H1 (cell line): ENCODE data around the gene MGAT5. TPM values are rescaled to one million over a fixed set of nuclear protein-coding genes. Genes with fewer than 3 reads are reported as not detected.

Source experiments
- CTCF ChIA-PET: fragments of 300-600 bp; sonication (Branson Sonifier 250); formaldehyde crosslinking; loops from one replicate; lab custom pipeline; 2021; ENCODE audit not compliant: partially characterized antibody; lab: Charles Lee
- POLR2A ChIA-PET: fragments of 300-600 bp; sonication (Branson Sonifier 250); formaldehyde crosslinking; loops from one replicate; lab custom pipeline; 2021; ENCODE audit warnings: inconsistent platforms; ENCODE audit not compliant: partially characterized antibody; lab: Charles Lee
- DNase-seq, 2 experiments: peaks; one replicate each; pipeline versions ENCODE4 v3.0.0 to v3.0.0-alpha.2; 2010 to 2022; ENCODE audit warnings: low spot score in 2 of 2, low read depth in 1 of 2, mixed read lengths in 1 of 2
- FAIRE-seq: peaks from 2 replicates; lab custom pipeline; 2011; peaks lifted over from hg19 to GRCh38; lab: Jason Lieb, UNC
- H2AFZ ChIP-seq: 2 replicates; pipeline ENCODE4 v1.8.1; 2012; ENCODE audit warnings: low read length, inconsistent platforms
- H2AK5ac ChIP-seq: 2 replicates; pipeline ENCODE4 v1.6.1; 2013; ENCODE audit warnings: low read depth, low read length
- H2BK120ac ChIP-seq: replicated peaks from 2 replicates; pipeline ENCODE3; 2013; ENCODE audit warnings: low read depth, low read length, inconsistent platforms
- H2BK12ac ChIP-seq: 2 replicates; pipeline ENCODE4 v1.6.1; 2013; ENCODE audit warnings: low read depth, low read length
- H2BK15ac ChIP-seq: 2 replicates; pipeline ENCODE4 v1.6.1; 2013; ENCODE audit warnings: low read length
- H2BK20ac ChIP-seq: 2 replicates; pipeline ENCODE4 v1.6.1; 2013; ENCODE audit warnings: low read length
- H2BK5ac ChIP-seq: 2 replicates; pipeline ENCODE4 v1.6.1; 2013; ENCODE audit warnings: low read depth, low read length
- H3K14ac ChIP-seq: 2 replicates; pipeline ENCODE4 v1.6.1; 2013; ENCODE audit warnings: inconsistent platforms; ENCODE audit not compliant: insufficient read length
- H3K18ac ChIP-seq: 2 replicates; pipeline ENCODE4 v1.6.1; 2013; ENCODE audit warnings: low read length; ENCODE audit errors: extremely low read depth
- H3K23ac ChIP-seq: 2 replicates; pipeline ENCODE4 v1.6.1; 2013; ENCODE audit warnings: inconsistent platforms; ENCODE audit not compliant: insufficient read length
- H3K23me2 ChIP-seq: 2 replicates; pipeline ENCODE4 v1.6.1; 2013; ENCODE audit warnings: low read depth, low read length
- H3K27ac ChIP-seq: 2 replicates; pipeline ENCODE4 v1.6.1; 2011; ENCODE audit warnings: low read depth, low read length, inconsistent platforms
- H3K27me3 ChIP-seq, 4 experiments: replicated peaks in 1 of 4; 1 replicate in 1 of 4; 2 replicates in 3 of 4; pipeline versions ENCODE4 v1.6.1 to v1.8.1; 2011 to 2013; ENCODE audit warnings: low read length in 3 of 4, mild to moderate bottlenecking in 3 of 4, inconsistent platforms in 2 of 4, mixed read lengths in 2 of 4, moderate library complexity in 1 of 4; ENCODE audit not compliant: control insufficient read depth in 3 of 4, insufficient read depth in 3 of 4; ENCODE audit errors: extremely low read depth in 1 of 4
- H3K36me3 ChIP-seq, 4 experiments: 2 replicates each; pipeline versions ENCODE4 v1.6.1 to v1.8.1; 2011 to 2013; ENCODE audit warnings: mild to moderate bottlenecking in 4 of 4, low read length in 3 of 4, moderate library complexity in 2 of 4, control low read depth in 1 of 4, inconsistent platforms in 1 of 4; ENCODE audit not compliant: insufficient read depth in 4 of 4, control insufficient read depth in 2 of 4
- H3K4ac ChIP-seq: replicated peaks from 2 replicates; pipeline ENCODE3; 2013; ENCODE audit warnings: low read length, low read depth, mixed read lengths, inconsistent platforms; ENCODE audit not compliant: insufficient read length
- H3K4me1 ChIP-seq, 4 experiments: replicated peaks in 1 of 4; 1 replicate in 1 of 4; 2 replicates in 3 of 4; pipeline versions ENCODE4 v1.6.1 to v1.8.1; 2011 to 2013; ENCODE audit warnings: low read length in 3 of 4, inconsistent platforms in 2 of 4, mixed read lengths in 1 of 4; ENCODE audit not compliant: insufficient read depth in 4 of 4, control insufficient read depth in 3 of 4
- H3K4me2 ChIP-seq, 2 experiments: 2 replicates each; pipeline versions ENCODE4 v1.6.1 to v1.8.1; 2011 to 2013; ENCODE audit warnings: low read depth in 2 of 2, low read length in 2 of 2, control low read depth in 1 of 2, inconsistent platforms in 1 of 2, mild to moderate bottlenecking in 1 of 2; ENCODE audit not compliant: insufficient read depth in 1 of 2
- H3K4me3 ChIP-seq, 4 experiments: fragments of 200-600, 300-600 bp in 1 of 4; sonication (generic), shearing (Covaris generic), sonication (Bioruptor Twin) in 1 of 4; 2 replicates each; pipeline versions ENCODE4 v1.5.1 to v1.8.1; 2011 to 2016; ENCODE audit warnings: low read length in 4 of 4, low read depth in 3 of 4, control low read depth in 2 of 4, inconsistent platforms in 2 of 4, mild to moderate bottlenecking in 2 of 4, mixed read lengths in 1 of 4, moderate library complexity in 1 of 4; ENCODE audit not compliant: insufficient read depth in 2 of 4; ENCODE audit errors: extremely low read depth in 1 of 4
- H3K56ac ChIP-seq: replicated peaks from 2 replicates; pipeline ENCODE3; 2013; ENCODE audit warnings: low read depth, mild to moderate bottlenecking, mixed read lengths, low read length, inconsistent platforms; ENCODE audit not compliant: insufficient read length
- H3K79me1 ChIP-seq: 2 replicates; pipeline ENCODE4 v1.6.1; 2013; ENCODE audit warnings: low read depth, low read length, control low read depth
- H3K79me2 ChIP-seq, 2 experiments: 2 replicates each; pipeline versions ENCODE4 v1.6.1 to v1.8.1; 2012 to 2013; ENCODE audit warnings: low read length in 2 of 2, mild to moderate bottlenecking in 2 of 2, inconsistent platforms in 1 of 2; ENCODE audit not compliant: insufficient read depth in 2 of 2, control insufficient read depth in 1 of 2
- H3K9ac ChIP-seq, 4 experiments: replicated peaks in 1 of 4; 1 replicate in 1 of 4; 2 replicates in 3 of 4; pipeline versions ENCODE4 v1.6.1 to v1.8.1; 2011 to 2013; ENCODE audit warnings: low read depth in 3 of 4, low read length in 3 of 4, control low read depth in 2 of 4, mild to moderate bottlenecking in 2 of 4, moderate library complexity in 2 of 4, inconsistent platforms in 1 of 4; ENCODE audit errors: extremely low read depth in 1 of 4
- H3K9me3 ChIP-seq, 2 experiments: 2 replicates each; pipeline versions ENCODE4 v1.6.1 to v1.8.1; 2012 to 2013; ENCODE audit warnings: mild to moderate bottlenecking in 2 of 2, moderate library complexity in 2 of 2, control low read depth in 1 of 2, inconsistent platforms in 1 of 2, low read depth in 1 of 2, low read length in 1 of 2, mixed read lengths in 1 of 2; ENCODE audit not compliant: insufficient read depth in 2 of 2
- H4K20me1 ChIP-seq, 2 experiments: replicated peaks in 1 of 2; 2 replicates each; pipeline versions ENCODE3 to v1.8.1; 2011 to 2013; ENCODE audit warnings: inconsistent platforms in 2 of 2, low read length in 2 of 2, mild to moderate bottlenecking in 1 of 2; ENCODE audit not compliant: insufficient read depth in 2 of 2, control insufficient read depth in 1 of 2
- H4K5ac ChIP-seq: 2 replicates; pipeline ENCODE4 v1.6.1; 2013; ENCODE audit warnings: low read length, low read depth, mixed read lengths, inconsistent platforms; ENCODE audit not compliant: insufficient read length
- H4K8ac ChIP-seq: 2 replicates; pipeline ENCODE4 v1.8.0; 2013; ENCODE audit warnings: mild to moderate bottlenecking, moderate library complexity, low read length, inconsistent platforms; ENCODE audit not compliant: insufficient read depth; ENCODE audit errors: extremely low read depth
- H4K91ac ChIP-seq: replicated peaks from 2 replicates; pipeline ENCODE3; 2013; ENCODE audit warnings: low read length, mixed read lengths, inconsistent platforms; ENCODE audit not compliant: insufficient read length
- BRCA1 ChIP-seq: IDR thresholded peaks from 2 replicates; pipeline ENCODE4 v1.6.1; 2012; ENCODE audit warnings: low read depth, low read length, improper control_type of control experiment
- GTF2F1 ChIP-seq: IDR thresholded peaks from 2 replicates; pipeline ENCODE4 v1.6.1; 2012; ENCODE audit warnings: low read depth, low read length, improper control_type of control experiment, borderline replicate concordance
- HDAC6 ChIP-seq: IDR thresholded peaks from one replicate; pipeline ENCODE4 v1.7.1; 2012; ENCODE audit warnings: low read depth, mild to moderate bottlenecking, inconsistent platforms, low read length, moderate library complexity
- JUN ChIP-seq: IDR thresholded peaks from 2 replicates; pipeline ENCODE4 v1.6.1; 2011; ENCODE audit warnings: low read depth, mild to moderate bottlenecking, improper control_type of control experiment, low read length
- KDM5A ChIP-seq: fragments of 200-600 bp; IDR thresholded peaks from 2 replicates; pipeline ENCODE4 v1.7.1; 2012; ENCODE audit warnings: mild to moderate bottlenecking, low read length, inconsistent platforms, mixed read lengths
- MAX ChIP-seq: IDR thresholded peaks from 2 replicates; pipeline ENCODE4 v1.6.1; 2012; ENCODE audit warnings: inconsistent platforms
- PHF8 ChIP-seq: fragments of 200-600 bp; sonication (generic); conservative IDR thresholded peaks from 2 replicates; pipeline ENCODE4 v1.7.1; 2012; ENCODE audit warnings: low read depth, mild to moderate bottlenecking, inconsistent platforms, low read length, moderate library complexity
- POU5F1 ChIP-seq: IDR thresholded peaks from 2 replicates; pipeline ENCODE4 v1.6.1; 2011; ENCODE audit warnings: low read depth, mild to moderate bottlenecking, low read length, moderate library complexity
- RBBP5 ChIP-seq: IDR thresholded peaks from 2 replicates; pipeline ENCODE4 v1.7.1; 2012; ENCODE audit warnings: low read depth, mild to moderate bottlenecking, inconsistent platforms, low read length, moderate library complexity, borderline replicate concordance
- RXRA ChIP-seq: IDR thresholded peaks from 2 replicates; pipeline ENCODE4 v1.6.1; 2011; ENCODE audit warnings: low read depth, mild to moderate bottlenecking, low read length, moderate library complexity; ENCODE audit not compliant: insufficient read depth
- SAP30 ChIP-seq: fragments of 300-600 bp; sonication (generic); IDR thresholded peaks from 2 replicates; pipeline ENCODE4 v1.7.1; 2012; ENCODE audit warnings: low read length, moderate library complexity, mild to moderate bottlenecking, inconsistent platforms; ENCODE audit not compliant: insufficient read depth, insufficient replicate concordance
- TAF7 ChIP-seq: optimal IDR thresholded peaks from 2 replicates; pipeline ENCODE3; 2011; ENCODE audit warnings: low read depth, mild to moderate bottlenecking, inconsistent platforms, low read length, moderate library complexity, borderline replicate concordance
- TCF12 ChIP-seq: IDR thresholded peaks from 2 replicates; pipeline ENCODE4 v1.6.1; 2011; ENCODE audit warnings: low read depth, mild to moderate bottlenecking, low read length
- WGBS, 2 experiments: shearing (Covaris generic) in 1 of 2; methylation state at CpG; one replicate each; pipeline versions ENCODE4 v1.1.6 to v1.1.7; 2013 to 2015; ENCODE audit warnings: low lambda C conversion rate in 2 of 2, mixed read lengths in 2 of 2, inconsistent platforms in 1 of 2, low coverage in 1 of 2, missing lambda C conversion rate in 1 of 2; ENCODE audit not compliant: insufficient replicate concordance in 2 of 2, insufficient coverage in 1 of 2, insufficient read length in 1 of 2; ENCODE audit errors: extremely low coverage in 1 of 2, missing lambda C conversion rate in 1 of 2; 5-methylcytosine and 5-hydroxymethylcytosine counted together
- polyA plus RNA-seq, 7 experiments: library from polyadenylated mRNA; depleted of rRNA in 3 of 7; stranded (reverse) in 5 of 7; unstranded in 2 of 7; fragments of >200 nt in 5 of 7; fragments of 200-250 nt in 2 of 7; gene quantifications; 1 replicate in 5 of 7; 2 replicates in 1 of 7; 4 replicates in 1 of 7; pipeline versions ENCODE4 v1.2.1 to v1.2.3, GENCODE V29; 2011 to 2013; ENCODE audit warnings: missing spikeins in 2 of 7, mixed read lengths in 2 of 7
- total RNA-seq: library from RNA; stranded (reverse); fragmentation: NEBNext Ultra II Directional; extraction: Animal tissue kit (Norgen Biotek cat#: 25700); gene quantifications from 2 replicates; pipeline ENCODE4 v1.2.1, GENCODE V29; 2021

The MGAT5 gene
- total and polyA plus RNA-seq, 2 of the 8 experiments (the other 6 are each of a cell fraction or from before 2014, with no cell fraction given), result 11.2 to 49.2 TPM

GRCh38 chr2:134281815-134282419, 28.0 kb downstream of the MGAT5 start:
- Histone ChIP-seq H3K4me3 (no peak overlapping the region), H2BK120ac (no peak overlapping the region), H3K23ac (no peak overlapping the region), H3K56ac (no peak overlapping the region), H2BK12ac (no peak overlapping the region), H3K9me3 (no peaks in the 10 kb centered on the region), H2BK5ac (no peak overlapping the region), H3K36me3 (no peaks in the 10 kb centered on the region; a peak in 1 of 8 replicates), H2AFZ (no peak overlapping the region), H4K5ac (no peak overlapping the region), H4K91ac (no peak overlapping the region), H3K27ac (no peak overlapping the region), H3K4me2 (no peak overlapping the region), H3K4me1 (no peaks in the 10 kb centered on the region), H2BK15ac (no peak overlapping the region), H2AK5ac (no peak overlapping the region), H3K9ac (no peak overlapping the region), H3K4ac (no peak overlapping the region), H3K27me3 (no peaks in the 10 kb centered on the region; a peak in 2 of 7 replicates), H2BK20ac (no peak overlapping the region), H3K79me1 (no peaks in the 10 kb centered on the region; the same call in 1 of the 2 replicates), H4K20me1 (peaks cover 0 to 16% of the 10 kb centered on the region in 2 experiments), H3K18ac (no peak overlapping the region), H3K79me2 (peaks cover 0 to 3% of the 10 kb centered on the region in 2 experiments; a peak in 1 of 4 replicates), H3K14ac (no peak overlapping the region), H3K23me2 (no peaks in the 10 kb centered on the region), H4K8ac (no peak overlapping the region)
- DNase-seq, result no peak
- WGBS, 2 experiments, result 85% methylated on average over 5 of the region's 5 CpGs; no CpG with 5 or more reads in 1 of the 2 experiments
- FAIRE-seq, result no peak
- POLR2A ChIA-PET, result no interaction called here
- CTCF ChIA-PET, result interaction anchor here (0.6 to 2.8 kb wide), 3 partner anchors 37 to 392 kb away, joined by 3 to 11 read pairs (median 3); no protein-coding TSS in a partner anchor
- TF ChIP-seq BRCA1 (no peak), TCF12 (no peak), JUN (no peak), RBBP5 (no peak), POU5F1 (no peak), KDM5A (no peak), MAX (no peak), HDAC6 (no peak), RXRA (no peak), GTF2F1 (no peak), TAF7 (no peak), PHF8 (no peak), SAP30 (no peak)
